Measurements from ENCODE around the gene ADH5. TPM values are rescaled to one million over a fixed set of nuclear protein-coding genes. Genes with fewer than 3 reads are reported as not detected.

The ADH5 gene
- total RNA-seq, 3 donors from 2014 or later (not counting 1 experiment from before 2014, with no cell fraction given) = 54.3 to 80.4 (median 62.5) TPM

DNA sequence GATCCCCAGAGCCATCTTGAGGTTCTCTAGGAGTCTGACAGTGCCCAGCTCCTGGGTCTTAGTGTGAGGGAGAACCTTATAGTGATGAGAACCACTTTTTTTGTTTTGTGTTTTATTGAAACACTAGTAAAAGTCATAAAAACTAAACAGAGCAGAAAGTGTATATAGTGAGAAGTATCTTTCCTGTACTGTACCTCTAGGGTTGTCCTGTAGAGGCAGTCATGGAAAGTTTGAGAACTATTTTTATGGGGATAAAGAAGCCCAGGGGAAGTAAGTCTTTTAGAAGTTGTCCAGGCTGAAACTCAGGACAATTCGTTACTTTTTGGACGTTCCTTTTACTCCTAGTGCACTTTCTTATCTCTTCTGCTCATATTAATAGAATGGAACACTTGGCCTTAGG is 40.9 kb downstream of the ADH5 start:
- no peak overlapping the region for H3K27ac ChIP-seq (ENCODE audit: low read length)
- Mint-ChIP-seq H3K27me3 (ENCODE audit: low read depth in 2 of 2) (no peaks in the 10 kb centered on the region), H3K4me3 (no peak overlapping the region), H3K36me3 (peaks cover 19% of the 10 kb centered on the region), H3K9me3 (no peaks in the 10 kb centered on the region), H3K4me1 (peaks cover 12 to 17% of the 10 kb centered on the region in 2 donors), H3K27ac (no peak overlapping the region)
- H3K9me3 ChIP-seq (ENCODE audit: control insufficient read depth, insufficient read depth, low read length) = no peaks in the 10 kb centered on the region
- no peak overlapping the region for H3K4me3 ChIP-seq (ENCODE audit: low read length)
- peaks cover 31% of the 10 kb centered on the region for H3K36me3 ChIP-seq (ENCODE audit: control insufficient read depth, insufficient read depth, low read length)
- ATAC-seq = no peak
- no peaks in the 10 kb centered on the region for H3K27me3 ChIP-seq (ENCODE audit: control insufficient read depth, insufficient read depth, low read length)
- intact Hi-C loops (cut with micrococcal nuclease) = no loop called here
- WGBS (ENCODE audit: insufficient coverage) = no CpG with 5 or more reads among the region's 2 CpGs
- peaks cover 7% of the 10 kb centered on the region for H3K4me1 ChIP-seq (ENCODE audit: control insufficient read depth, insufficient read depth, low read length)
- no peak for DNase-seq
- TF ChIP-seq, protein P1, sequence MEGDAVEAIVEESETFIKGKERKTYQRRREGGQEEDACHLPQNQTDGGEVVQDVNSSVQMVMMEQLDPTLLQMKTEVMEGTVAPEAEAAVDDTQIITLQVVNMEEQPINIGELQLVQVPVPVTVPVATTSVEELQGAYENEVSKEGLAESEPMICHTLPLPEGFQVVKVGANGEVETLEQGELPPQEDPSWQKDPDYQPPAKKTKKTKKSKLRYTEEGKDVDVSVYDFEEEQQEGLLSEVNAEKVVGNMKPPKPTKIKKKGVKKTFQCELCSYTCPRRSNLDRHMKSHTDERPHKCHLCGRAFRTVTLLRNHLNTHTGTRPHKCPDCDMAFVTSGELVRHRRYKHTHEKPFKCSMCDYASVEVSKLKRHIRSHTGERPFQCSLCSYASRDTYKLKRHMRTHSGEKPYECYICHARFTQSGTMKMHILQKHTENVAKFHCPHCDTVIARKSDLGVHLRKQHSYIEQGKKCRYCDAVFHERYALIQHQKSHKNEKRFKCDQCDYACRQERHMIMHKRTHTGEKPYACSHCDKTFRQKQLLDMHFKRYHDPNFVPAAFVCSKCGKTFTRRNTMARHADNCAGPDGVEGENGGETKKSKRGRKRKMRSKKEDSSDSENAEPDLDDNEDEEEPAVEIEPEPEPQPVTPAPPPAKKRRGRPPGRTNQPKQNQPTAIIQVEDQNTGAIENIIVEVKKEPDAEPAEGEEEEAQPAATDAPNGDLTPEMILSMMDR (IDR thresholded peaks at IDR 0.05) = no peak

DNA sequence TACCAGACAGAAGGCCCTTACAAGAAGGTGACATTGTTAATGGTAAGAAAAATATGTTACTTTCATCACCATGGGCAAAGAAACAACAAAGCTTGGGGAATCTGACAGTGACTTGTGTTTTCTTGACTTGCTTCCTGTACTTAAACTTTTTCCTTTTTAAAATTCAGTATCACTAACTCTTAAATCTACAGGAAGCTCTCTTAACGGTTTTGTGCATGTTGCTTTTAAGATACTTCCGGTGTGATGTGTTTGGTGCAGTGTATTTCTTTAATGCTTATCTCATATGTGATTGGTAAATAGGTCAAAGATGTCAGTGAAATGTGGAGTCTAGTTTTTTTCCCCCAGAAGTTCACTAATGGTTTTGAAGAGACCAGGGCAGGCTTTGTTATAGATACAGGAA is 45.2 kb downstream of the ADH5 start:
- peak overlapping the region; percentile 95 for H3K27ac ChIP-seq (ENCODE audit: low read length)
- intact Hi-C loops (cut with micrococcal nuclease) = loop anchor here (1.0 kb wide), 1 partner anchor 45 kb away; the partner anchor contains the start of gene ADH5
- DNase-seq (peak in 1 of 2 donors; percentile 68), ATAC-seq (peak; percentile 92 to 96 (median 95))
- H3K4me1 ChIP-seq (ENCODE audit: control insufficient read depth, insufficient read depth, low read length) = peaks cover 7% of the 10 kb centered on the region
- no peak overlapping the region for H3K4me3 ChIP-seq (ENCODE audit: low read length)
- 6% methylated on average over 2 of the region's 2 CpGs for WGBS (ENCODE audit: insufficient coverage)
- no peaks in the 10 kb centered on the region for H3K9me3 Mint-ChIP-seq
- no peaks in the 10 kb centered on the region for H3K9me3 ChIP-seq (ENCODE audit: control insufficient read depth, insufficient read depth, low read length)
- TF ChIP-seq, protein P1 (IDR thresholded peaks at IDR 0.05) = no peak
- H3K27me3 ChIP-seq (ENCODE audit: control insufficient read depth, insufficient read depth, low read length) = no peaks in the 10 kb centered on the region
- H3K36me3 ChIP-seq (ENCODE audit: control insufficient read depth, insufficient read depth, low read length) = peaks cover 18% of the 10 kb centered on the region
- H3K4me1 Mint-ChIP-seq = peaks cover 12% of the 10 kb centered on the region in 2 donors
- peaks cover 12% of the 10 kb centered on the region for H3K36me3 Mint-ChIP-seq
- H3K27ac Mint-ChIP-seq = peak overlapping the region; percentile 91 to 96
- H3K27me3 Mint-ChIP-seq (ENCODE audit: low read depth in 2 of 2) = no peaks in the 10 kb centered on the region
- H3K4me3 Mint-ChIP-seq = peak overlapping the region; percentile 63

DNA sequence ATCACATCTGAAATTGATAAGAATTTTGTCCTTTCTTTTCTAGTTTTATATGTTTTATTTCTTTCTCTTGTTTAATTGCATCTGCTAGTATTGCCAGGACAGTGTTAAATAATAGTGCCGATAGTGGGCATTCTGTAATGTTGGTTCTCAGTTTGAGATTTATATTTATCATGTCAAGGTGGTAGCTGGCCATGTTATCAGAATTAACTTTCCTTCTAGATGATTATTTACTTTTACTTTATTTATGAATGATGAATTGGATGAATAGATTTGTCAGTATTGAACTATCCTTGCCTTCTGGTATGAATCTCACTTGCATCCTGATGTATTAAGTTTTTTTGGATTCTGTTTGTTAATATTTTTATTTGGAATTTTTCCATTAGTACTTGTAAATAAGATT is 50.4 kb downstream of the ADH5 start:
- H3K27me3 ChIP-seq (ENCODE audit: control insufficient read depth, insufficient read depth, low read length) = no peaks in the 10 kb centered on the region
- peaks cover 11% of the 10 kb centered on the region for H3K36me3 Mint-ChIP-seq
- H3K4me3 Mint-ChIP-seq = no peak overlapping the region
- intact Hi-C loops (cut with micrococcal nuclease) = no loop called here
- H3K4me1 ChIP-seq (ENCODE audit: control insufficient read depth, insufficient read depth, low read length) = no peaks in the 10 kb centered on the region
- H3K27ac Mint-ChIP-seq = no peak overlapping the region
- H3K9me3 ChIP-seq (ENCODE audit: control insufficient read depth, insufficient read depth, low read length) = no peaks in the 10 kb centered on the region
- H3K36me3 ChIP-seq (ENCODE audit: control insufficient read depth, insufficient read depth, low read length) = peaks cover 15% of the 10 kb centered on the region
- WGBS (ENCODE audit: insufficient coverage) = 100% methylated on average over 1 of the region's 1 CpG
- no peaks in the 10 kb centered on the region for H3K27me3 Mint-ChIP-seq (ENCODE audit: low read depth in 2 of 2)
- H3K9me3 Mint-ChIP-seq = no peaks in the 10 kb centered on the region
- TF ChIP-seq, protein P1 (IDR thresholded peaks at IDR 0.05) = no peak
- no peak overlapping the region for H3K4me3 ChIP-seq (ENCODE audit: low read length)
- ATAC-seq (no peak), DNase-seq (no peak)
- no peak overlapping the region for H3K27ac ChIP-seq (ENCODE audit: low read length)
- H3K4me1 Mint-ChIP-seq = peaks cover 4 to 15% of the 10 kb centered on the region in 2 donors

DNA sequence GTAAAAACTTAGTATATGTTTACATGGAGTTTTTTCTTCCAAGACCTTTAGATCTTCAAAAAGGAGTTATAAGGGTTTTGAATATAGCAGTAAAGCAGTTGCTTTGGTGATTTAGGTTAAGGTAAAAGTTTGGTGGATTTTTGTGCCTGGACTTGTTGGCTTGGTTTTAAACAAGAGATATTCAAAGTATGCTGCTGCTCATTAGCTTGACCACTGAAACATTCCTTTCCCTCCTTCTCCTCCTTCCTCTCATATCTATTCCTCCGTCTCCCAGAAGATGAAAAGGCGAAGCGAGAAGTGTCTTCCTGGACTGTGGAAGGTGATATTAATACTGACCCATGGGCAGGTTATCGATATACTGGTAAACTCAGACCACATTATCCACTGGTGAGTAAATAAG is 54.6 kb downstream of the ADH5 start:
- Histone ChIP-seq H3K36me3 (ENCODE audit: control insufficient read depth, insufficient read depth, low read length) (peaks cover 6% of the 10 kb centered on the region), H3K27ac (ENCODE audit: low read length) (no peak overlapping the region), H3K27me3 (ENCODE audit: control insufficient read depth, insufficient read depth, low read length) (no peaks in the 10 kb centered on the region), H3K4me3 (ENCODE audit: low read length) (no peak overlapping the region), H3K4me1 (ENCODE audit: control insufficient read depth, insufficient read depth, low read length) (no peaks in the 10 kb centered on the region), H3K9me3 (ENCODE audit: control insufficient read depth, insufficient read depth, low read length) (no peaks in the 10 kb centered on the region)
- peaks cover 24 to 44% of the 10 kb centered on the region in 2 donors for H3K4me1 Mint-ChIP-seq
- H3K4me3 Mint-ChIP-seq = no peak overlapping the region
- H3K9me3 Mint-ChIP-seq = no peaks in the 10 kb centered on the region
- intact Hi-C loops (cut with micrococcal nuclease) = no loop called here
- H3K27ac Mint-ChIP-seq = no peak overlapping the region
- no peak for ATAC-seq
- H3K27me3 Mint-ChIP-seq (ENCODE audit: low read depth in 2 of 2) = no peaks in the 10 kb centered on the region
- DNase-seq = no peak
- H3K36me3 Mint-ChIP-seq = peaks cover 11% of the 10 kb centered on the region
- no CpG with 5 or more reads among the region's 4 CpGs for WGBS (ENCODE audit: insufficient coverage)
- TF ChIP-seq, protein P1 (IDR thresholded peaks at IDR 0.05) = no peak
